GM19023 (cell line): ENCODE results near the gene TNFRSF14.

ENCODE experiments used
- ATAC-seq: cut with Tn5 transposase; IDR thresholded peaks from one replicate; pipeline ENCODE4 v1.9.1; 2021; ENCODE audit warnings: mild to moderate bottlenecking, moderate library complexity; ENCODE audit not compliant: unreplicated experiment

Gene TNFRSF14

DNA sequence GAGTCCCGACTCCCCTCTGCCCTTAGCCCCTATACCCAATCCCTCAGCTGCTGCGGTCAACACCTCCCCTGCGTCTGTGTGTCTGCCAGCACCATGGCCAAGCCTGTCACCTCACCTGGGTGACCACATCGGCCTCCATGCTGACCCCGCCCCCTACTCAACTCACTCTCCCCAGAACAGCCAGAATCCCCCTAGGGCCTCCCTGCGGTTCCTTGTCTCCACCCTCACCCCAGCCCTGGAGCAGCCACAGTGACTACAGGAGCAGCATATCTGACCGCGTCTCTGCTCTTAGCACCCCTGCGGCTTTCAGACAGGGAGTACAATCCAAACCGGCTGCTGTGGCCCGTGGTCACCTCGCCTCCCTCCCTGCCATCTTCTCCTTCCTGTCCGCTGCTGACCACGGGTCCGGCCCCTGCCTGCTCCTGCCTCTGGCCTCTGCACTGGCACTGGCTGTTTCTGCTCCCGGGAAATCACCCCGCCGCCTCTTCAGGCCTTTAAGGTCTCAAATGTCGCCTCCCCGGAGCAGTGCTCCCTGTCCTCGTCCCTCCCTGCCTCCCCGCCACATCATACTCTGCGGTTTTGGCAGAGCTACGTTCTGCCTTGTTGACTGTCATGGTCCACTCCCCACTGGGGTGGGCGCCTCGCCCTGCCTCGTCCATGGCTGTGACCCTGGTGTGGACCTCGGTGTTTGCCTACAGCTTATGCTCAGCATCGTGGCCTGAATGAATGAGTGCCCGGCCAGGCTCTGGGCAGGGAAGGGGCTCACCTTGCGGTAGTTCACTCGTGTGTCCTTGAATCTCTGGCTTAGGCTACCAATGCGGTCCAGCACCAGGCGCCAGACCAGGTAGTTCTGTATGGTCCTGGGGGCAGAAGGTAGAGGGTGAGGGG is 41.5 kb downstream of the TNFRSF14 start:
- ATAC-seq = no peak

DNA sequence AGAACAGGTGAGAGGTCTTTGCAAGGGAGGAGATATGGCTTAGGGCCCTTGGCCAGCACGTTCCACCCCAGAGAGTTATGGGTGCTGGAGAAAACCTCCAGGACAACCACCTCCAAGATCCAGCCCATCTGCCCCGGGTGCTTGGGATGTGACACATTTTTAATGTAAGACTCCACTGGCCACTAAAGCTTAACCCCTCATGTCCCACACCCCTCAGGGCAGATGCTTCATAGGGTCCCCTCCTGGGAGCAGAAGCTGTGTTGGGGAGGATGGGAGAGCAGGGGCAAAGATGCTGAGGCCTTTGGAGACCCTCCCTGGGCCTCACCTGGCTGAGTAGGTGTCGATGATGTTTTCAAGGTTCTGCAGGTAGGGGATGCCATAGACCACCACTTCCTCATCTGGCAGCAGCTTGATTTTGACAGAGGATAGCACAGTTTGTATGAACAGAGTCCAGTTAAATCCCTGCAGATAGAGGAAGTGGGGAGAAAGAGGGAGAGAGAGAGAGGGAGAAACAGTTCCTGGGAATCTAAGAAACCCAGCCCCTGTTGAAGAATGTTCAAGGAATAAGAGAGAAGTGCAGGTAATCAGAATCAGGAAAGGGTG is 42.3 kb downstream of the TNFRSF14 start:
- ATAC-seq = no peak

DNA sequence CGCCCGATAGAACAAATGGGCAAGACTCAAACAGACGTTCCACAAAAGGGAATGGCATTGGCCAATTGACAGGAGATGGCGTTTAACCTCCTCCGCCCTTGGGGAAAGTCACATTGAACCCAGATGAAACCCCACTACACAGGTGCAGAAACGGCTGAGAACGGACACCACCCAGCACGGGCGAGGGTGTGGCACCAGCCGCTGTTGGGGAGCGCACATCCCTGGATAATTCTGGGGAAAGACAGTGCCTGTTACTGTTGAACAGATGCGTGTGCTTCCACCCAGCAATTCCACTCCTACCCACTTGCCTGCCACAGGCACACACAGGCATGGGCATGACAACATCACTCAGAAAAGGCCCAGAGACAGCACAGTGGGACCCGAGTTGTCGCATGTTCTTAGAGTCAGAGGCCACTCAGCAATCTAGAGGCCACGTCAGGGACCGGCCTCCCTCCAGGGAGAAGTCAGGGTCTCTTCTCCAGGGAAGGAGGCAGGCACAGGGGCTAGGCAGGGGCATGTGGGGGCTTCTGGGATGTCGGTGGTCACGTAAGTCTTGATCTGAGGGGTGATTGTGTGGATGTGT is 45.6 kb downstream of the TNFRSF14 start:
- no peak for ATAC-seq

DNA sequence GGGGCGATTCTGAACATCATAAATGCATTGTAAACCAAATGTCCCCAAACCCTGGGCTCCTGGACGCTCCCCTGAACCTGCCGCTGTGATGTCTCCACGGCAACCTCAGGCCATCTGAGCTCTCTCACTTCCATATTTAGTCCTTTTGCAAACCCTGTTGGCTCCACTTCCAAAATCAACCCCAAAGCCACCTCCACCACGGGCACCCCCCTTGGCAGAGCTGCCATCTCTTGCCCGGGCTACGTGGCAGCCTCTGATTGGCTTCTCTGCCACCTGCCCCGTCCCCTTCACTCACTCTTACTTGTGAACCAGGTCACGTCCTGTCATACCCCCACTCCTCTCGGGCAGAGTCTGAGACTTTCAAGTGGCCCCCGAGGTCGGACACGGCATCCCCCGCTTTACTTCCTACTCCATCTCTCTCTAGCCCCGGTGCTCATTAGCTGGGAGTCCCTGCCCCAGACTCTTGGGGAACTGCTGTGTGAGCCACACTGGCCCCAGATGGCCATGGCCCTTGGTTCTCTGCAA is 46.2 kb downstream of the TNFRSF14 start:
- no peak for ATAC-seq

DNA sequence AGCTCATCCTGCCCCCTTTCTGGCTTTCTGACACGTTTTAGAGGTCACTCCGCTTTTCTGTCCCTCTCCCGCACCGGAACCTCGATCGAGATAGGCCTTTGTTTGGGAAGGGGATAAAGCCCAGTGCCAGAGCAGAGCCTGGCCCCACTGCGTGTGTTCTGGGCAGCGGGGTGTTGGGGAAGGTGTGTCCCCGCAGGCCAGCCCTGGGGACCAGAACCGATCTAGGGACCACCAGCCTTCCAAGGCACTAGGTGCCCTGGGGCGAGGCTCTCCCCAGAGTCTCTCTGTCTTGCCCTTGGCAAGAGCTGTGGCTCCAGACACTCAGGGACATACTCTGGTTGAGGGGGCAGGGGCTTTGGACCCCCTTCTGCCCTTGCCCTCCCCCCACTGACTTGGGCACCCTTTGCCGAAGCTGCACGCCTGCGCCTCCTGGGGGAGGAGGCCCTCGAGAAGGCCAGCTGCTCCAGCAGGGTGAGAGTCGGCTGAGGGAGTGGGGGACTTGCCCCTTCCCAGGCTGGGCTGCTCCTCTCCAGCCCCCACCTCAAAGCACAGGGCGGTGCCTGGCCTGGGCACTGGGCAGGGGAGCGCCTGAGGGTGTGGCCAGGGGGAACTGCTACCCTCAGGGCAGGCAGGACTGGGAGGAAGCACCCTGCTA is 46.8 kb downstream of the TNFRSF14 start:
- ATAC-seq = no peak

DNA sequence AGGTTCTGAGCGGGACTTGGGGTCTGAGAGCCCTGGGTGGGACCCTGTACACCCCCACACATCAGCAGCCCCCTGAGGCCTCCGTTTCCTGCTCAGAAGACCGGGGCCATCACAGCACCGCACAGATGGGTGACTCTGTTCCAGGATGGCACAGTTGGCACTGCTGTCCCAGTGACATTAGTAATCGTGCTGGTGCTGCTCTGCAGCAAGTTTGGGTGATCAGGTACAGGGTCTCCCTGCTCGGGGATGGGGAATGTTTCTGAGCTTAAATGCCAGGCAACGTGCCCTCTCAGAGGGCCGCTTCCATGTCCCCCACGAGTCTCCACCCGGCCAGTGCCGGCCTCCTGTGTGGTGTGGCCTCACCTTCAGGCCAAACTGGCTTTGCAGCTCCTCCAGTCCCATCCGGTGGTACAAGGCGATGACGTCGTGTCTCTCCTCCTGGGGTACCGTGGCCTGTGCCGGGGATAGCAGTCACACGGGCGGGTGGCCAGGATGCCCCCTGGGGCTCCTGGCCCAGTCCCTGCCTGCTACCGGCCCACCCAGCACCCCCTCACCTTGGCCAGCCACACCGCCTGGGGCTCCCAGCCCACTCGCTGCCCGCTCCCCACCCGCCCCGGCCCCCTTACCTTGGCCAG is 47.5 kb downstream of the TNFRSF14 start:
- ATAC-seq = no peak

DNA sequence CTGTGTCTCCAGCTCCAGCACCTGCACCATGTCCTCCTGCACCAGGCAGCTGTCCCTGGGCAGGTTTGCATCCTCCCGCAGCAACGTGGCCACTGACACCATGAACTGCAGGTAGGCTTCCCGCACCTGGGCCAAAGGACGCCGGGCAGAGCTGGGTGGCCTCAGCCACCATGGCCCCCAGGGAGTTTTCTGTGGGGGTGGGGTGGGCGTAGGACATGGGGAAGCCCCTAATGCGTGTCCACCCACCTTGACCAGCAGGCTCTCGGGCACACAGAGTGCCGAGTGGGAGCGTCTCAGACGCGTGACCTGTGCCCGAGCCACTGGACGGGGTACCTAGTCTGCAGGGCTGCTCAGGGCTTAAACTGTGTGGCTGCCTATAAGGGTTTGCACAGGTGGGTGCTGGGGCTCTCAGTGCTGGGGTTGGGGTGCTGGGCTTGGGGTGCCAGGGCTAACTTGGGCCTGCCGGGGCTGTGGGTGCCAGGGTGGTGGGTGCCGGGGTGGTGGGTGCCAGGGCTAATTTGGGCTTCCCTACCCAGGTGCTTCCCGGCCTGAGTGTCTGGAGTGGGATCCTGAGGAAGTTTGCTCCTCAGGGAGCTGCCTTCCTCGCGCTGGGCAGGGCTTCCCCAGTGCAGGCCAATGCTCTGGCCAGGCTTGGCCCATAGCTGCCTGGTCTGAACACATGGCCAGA is 48.1 kb downstream of the TNFRSF14 start:
- no peak for ATAC-seq

DNA sequence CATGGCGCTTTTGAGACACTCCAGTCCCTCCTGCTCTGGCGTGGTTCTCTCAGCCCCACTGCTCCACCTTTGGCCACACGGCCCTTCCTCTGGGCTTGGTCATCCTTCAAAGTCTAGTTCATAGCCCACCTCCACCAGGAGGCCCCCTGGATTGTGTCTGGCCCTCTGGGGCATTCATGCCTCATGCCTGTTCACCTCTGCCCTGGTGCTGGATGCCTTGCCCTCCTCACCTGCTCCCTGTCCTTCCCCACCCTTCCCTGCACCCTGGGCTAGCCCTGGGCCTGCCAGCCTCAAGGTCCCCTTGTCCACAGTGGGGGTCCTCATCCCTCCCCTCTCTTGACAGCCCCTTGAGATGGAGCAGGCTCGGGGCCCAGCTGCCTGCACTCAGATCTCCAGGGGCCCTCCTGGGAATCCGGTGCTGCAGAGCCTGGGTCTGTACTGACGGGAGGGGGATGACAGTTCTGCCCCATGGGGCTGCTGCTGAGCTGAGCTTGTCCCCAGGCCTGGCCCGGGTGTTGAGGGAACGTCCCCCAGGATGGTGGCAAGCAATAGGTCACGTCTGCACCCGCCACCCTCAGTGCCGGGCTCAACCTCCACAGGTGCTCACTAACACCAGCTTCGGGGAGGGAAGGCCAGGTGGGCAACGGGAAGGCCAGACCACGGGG is 48.8 kb downstream of the TNFRSF14 start:
- no peak for ATAC-seq

DNA sequence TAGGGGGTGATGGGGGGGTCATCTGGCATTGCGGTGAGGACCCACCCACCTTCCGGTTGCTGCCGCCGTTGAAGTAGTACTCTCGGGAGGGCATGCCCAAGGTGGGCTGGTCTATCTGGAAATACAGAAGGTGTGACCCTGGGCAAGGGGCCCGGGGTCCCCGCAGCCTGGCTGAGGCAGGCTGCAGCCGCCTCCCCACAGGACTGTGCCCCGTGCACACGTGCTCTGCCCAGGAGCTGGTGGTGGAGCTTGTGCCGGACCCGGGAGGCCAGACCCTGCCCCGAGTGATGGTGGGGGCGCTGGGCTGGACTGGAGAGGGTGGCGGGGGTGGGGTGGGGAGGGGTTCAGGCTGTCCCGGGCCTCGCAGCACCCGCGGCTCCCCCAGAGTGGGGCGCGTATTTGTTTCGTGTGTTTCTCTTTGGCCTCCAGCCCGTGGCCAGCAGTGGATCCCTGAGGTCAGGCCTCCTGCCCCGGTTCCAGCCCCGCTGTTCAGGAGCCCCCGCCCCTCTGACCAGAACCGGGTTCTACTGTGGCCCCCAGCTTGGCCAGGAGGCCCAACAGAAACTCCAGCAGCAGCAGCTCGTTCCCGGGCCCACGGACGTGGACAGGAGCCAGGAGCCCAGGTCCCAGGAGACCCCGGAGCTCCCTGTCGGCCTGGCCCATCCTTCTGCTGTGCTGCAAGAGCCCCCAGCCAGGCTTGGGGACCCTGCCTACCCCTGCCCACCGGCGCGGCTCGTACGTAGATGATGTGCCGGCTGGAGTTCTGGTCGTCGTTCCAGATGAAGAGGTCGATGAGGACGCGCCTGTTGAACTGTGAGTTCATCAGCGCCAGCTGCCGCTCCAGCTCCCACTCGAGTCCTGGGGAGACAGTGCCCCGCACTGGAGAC is 49.6 kb downstream of the TNFRSF14 start:
- ATAC-seq = no peak

DNA sequence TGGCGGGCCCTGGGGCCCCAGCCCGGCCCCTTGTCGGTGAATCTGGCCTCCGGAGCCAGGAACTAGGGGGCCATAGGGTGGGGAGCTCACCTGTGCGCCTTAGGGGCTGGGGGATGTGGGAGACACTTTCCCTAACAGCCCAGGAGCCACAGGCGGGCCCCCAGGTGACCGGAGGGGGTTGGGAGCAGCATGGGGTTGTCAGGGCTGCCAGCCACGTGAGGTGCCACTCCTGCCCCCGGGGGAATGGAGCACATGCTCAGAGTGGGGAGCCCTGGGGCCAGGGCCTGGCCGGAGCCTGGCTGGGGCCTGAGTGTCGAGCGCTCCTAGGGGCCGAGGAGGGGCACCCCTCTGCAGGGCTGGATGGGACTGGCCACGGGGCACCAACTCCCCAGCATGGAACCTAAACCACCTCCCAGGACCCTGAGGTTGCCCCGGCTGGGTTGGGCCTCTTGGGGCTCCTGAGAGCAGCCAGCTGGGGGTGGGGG is 50.3 kb downstream of the TNFRSF14 start:
- ATAC-seq = no peak

DNA sequence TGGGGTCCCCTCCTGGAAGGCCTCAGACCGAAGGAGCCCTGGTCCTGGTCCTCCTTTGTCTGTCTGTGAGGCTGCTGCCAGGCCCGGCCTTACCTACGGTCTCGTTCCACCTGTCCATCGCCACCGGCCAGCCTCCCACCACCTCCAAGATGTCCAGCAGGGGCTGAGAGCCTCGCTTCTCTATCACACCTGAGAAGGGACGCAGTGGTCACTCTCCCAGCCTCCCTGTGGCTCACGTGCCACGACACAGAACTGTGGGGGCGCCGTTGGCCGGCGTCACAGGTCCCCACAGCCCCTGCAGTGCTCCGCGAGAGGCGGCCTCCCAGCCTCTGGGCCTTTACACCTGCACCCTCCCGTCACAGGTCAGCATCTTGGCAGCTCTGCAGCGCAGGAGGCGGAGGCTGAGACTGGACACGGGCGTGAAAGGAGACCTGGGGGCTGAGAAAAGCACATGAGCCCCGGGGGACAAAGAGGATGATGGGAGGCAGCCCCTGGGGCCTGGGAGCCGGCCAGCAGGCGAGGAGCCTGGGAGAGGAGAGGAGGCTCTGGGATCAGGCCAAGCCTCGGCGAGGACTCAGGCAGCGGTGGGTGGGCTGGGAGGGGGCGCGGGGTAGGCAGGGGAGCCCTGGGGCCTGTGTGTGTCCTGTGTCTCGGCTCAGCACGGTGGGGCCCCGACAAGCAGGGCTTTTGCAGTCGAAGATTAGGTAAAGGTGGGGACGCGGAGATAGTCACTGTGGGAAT is 50.9 kb downstream of the TNFRSF14 start:
- ATAC-seq = no peak

DNA sequence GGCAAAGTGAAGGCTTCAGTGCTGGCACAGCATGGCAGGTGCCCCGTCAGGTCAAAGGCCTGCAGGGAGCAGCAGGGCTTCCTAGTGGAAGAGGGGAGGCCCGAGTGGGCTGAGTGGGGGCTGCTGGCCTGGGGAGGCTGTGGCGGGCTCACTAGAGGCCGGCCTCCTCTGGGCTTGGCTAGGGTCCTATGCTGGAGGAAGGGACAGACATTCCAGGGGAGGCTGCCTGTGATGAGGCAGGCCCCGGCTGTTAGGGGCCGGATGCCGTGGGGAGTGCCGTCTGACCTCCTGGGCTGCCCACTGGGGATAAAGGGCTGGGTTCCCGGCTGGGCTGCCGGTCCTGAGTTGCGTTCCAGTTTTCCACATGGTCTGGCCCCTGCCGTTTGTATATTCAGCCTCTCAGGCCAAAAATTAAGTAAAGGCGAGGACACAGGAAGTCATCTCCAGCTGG is 51.5 kb downstream of the TNFRSF14 start:
- no peak for ATAC-seq

DNA sequence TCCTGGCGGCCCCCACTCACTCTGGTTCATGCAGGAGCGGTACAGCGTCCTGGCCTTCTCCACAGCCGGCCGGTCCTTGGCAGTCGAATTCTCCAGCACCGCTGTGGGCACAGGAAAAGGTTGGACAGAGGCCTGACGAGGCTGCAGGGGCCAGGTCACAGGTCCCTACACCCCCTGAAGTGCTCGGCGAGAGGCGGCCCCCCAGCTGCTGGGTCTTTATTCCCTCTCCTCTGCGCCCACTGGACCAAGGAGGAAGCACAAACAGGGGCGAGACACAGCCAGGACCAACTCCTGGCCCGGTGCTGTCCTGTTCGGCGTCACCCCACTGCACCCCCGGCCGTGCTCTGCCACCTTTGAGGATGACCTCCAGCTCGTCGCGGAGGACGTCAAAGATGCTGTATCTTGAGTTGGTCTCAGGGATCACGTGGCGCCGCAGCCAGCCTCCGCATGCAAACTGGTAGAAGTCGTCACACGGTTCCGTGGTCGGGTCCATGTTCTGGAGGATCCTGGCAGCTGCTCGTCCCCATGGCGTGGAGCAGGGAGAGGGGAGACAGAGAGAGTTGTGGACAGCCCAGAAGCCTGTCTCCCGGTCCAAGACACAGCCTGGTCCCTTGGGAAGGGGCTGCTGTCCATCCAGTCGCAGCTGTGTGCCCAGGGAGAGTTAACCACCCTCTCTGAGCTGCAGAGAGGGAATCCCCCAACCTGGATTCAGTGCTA is 53.3 kb downstream of the TNFRSF14 start:
- no peak for ATAC-seq

DNA sequence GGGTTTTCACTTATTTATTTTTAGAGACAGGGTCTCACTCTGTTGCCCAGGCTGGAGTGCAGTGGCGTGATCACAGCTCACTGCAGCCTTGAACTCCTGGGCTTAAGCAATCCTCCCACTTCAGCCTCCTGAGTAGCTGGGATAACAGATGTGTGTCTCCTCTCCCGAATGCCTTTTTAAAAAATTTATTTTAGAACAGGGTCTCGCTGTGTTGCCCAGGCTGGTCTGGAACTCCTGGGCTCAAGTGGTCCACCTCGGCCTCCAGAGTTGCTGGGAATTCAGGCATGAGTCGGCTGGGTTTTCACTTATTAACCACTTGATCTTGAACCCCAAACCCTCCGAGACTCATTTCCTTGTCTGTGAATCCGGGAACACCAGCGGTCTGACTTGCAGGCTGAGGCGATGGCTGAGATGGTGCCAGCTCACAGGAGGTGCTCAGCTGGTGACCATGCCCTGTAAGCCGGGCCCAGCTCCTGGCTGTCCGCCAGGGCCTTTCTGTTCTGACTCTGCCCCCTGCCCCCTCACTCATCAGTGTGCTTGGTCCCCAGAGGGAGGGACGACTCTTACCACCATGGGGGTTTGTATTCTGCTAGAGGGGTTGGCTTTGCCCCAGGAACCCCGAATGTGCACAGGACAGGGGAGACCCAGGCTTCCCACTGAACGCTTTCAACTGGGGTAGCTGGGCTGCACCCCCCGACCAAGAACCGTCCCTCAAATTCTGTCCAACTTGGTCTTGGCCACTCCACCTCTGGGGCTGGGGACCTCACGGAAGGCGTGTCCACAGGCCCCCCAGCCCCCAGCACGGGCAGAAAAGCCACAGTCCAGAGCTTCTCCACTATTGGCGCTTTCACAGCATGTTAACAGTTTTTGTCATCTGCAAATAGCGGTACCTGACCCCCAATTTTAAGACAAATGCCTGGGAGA is 54.1 kb downstream of the TNFRSF14 start:
- no peak for ATAC-seq

DNA sequence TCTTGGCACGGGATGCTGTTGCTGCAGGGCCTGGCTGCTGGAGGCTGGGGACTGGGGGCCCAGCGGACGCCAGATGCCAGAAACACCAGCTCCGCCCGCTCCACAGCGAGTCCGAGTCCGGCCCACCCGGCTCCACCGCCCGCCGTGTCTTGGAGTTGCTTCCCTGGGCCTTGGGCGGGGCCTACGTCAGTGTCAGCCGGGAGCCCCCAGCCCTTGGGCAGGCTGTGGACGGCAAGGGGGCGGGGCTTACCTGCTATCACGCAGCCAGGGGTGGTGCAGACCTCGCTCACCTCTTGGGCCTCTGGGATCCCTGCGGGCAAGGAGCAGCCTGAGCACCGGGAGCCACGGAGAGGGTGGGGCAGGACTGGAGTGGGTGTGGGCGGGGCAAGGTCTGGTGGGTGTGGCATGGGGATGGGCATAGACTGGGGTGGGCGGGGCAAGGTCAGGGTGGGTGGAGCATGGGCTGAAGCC is 54.9 kb downstream of the TNFRSF14 start:
- ATAC-seq = no peak
